T-helper 9 cell (primary cell): ENCODE results near the gene PCNX3.
"Not testable (repeated sequence)": the region's sequence is repeated elsewhere in the genome, so short reads cannot be mapped to it uniquely, and the experiment has no call there.

Experiments used
- DNase-seq: peaks from one replicate; pipeline ENCODE4 v3.0.0-alpha.2; 2020

The PCNX3 gene

GRCh38 chr11:65621460-65621859, 5.9 kb downstream of the PCNX3 start:
- no peak for DNase-seq

DNA sequence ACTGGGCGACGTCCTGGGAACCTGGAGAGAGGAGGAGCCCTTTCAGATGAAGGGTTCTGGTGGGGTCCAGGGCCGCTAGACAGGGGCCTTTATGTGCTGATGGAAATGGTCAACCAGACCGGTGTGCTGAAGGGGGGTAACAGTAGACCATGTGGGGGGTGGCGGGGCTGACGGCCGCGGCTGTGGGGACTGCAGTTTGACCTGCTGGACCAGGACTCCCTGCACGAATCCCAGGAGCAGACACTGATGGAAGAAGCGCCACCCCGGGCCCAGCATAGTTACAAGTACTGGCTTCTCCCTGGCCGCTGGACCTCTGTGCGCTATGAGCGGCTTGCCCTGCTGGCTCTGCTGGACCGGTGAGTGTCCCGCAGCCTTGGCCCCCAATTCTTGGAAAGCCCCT, 6.4 kb downstream of the PCNX3 start:
- DNase-seq = no peak

- no peak for DNase-seq
These were observed 7.6 kb downstream of the PCNX3 start for GRCh38 chr11:65623177-65623576.

- DNase-seq = no peak
These were observed 8.5 kb downstream of the PCNX3 start for GRCh38 chr11:65623852-65624616.

DNA sequence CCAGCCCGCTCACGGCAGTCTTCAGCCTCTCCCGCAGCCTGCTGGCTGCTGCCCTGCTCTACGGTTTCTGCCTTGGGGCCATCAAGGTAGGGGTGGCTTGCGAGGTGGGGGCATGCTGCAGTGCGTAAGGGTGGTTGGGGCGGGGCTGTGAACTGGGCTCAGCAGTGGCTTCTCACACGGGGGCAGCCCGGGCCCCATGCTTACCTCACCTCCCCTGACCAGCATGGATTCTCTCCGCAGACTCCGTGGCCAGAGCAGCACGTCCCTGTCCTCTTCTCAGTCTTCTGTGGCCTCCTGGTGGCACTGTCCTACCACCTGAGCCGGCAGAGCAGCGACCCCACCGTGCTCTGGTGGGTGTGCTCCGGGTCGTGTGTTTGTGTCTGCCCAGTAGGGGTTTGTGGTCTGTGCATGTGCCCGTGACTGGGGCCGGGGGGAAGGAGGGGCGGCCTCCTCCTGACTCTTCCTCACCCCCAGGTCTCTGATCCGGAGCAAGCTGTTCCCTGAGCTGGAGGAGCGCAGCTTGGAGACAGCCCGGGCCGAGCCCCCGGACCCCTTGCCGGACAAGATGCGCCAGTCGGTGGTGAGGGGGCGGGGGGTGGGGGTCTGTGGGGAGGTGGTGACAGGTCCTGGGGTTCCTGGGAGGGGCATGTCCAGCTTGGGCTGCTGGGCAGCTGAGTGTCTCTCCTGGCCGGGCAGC, 9.5 kb downstream of the PCNX3 start:
- no peak for DNase-seq

DNA sequence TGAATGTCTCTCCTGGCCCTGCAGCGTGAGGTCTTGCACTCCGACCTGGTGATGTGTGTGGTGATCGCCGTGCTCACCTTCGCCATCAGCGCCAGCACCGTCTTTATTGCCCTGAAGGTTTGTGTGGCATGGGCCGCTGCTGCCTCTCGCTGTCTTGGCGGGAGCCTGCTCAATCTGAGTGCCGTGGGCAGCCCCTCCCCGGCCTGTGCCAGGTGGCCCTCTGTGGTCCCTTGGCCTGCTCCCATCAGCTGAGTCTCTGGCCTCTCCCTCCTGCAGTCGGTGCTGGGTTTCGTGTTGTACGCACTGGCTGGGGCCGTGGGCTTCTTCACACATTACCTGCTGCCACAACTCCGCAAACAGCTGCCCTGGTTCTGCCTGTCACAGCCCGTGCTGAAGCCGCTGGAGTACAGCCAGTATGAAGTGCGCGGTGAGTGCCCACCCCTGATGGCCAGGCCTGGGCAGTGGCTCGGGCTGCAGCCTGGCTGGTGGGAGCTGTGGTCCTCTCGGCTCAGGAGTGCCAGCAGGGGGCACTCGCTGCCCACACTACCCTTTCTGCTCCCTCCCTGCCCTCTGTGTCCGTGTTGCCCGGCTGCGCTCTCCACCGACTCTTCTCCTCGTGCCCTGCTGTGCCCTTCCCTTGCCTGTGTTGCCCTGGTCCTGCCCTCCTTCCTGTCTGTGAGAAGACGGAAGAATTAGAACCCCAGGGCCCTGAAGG, 10.2 kb downstream of the PCNX3 start:
- DNase-seq = peak; percentile 50

- DNase-seq = no peak
These were observed 11.6 kb downstream of the PCNX3 start for GRCh38 chr11:65627202-65627601.

- DNase-seq = no peak
These were observed 14.0 kb downstream of the PCNX3 start for GRCh38 chr11:65629579-65629978.

- no peak for DNase-seq
These were observed 14.6 kb downstream of the PCNX3 start for GRCh38 chr11:65630215-65630614.

- no peak for DNase-seq
These were observed 18.0 kb downstream of the PCNX3 start for GRCh38 chr11:65633390-65634108.

GRCh38 chr11:65634109-65634436, 18.5 kb downstream of the PCNX3 start:
- no peak for DNase-seq

DNA sequence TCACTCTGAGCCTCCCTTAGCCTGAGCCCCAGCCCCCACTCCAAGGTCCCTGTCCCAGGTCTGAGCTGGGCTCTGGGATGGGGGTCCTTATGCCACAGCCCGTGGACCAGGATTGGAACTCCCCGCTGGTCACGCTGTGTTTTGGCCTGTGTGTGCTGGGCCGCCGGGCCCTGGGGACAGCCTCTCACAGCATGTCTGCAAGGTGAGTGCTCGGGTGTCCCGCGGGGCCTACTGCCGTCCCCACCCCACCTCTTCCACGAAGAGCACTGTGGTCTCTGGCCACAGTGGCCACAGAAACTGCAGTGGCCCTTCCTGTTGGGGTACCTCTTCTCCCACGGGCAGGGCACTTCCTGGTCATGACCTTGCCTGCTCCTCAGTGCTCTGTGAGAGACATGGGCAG, 18.9 kb downstream of the PCNX3 start:
- DNase-seq = no peak

DNA sequence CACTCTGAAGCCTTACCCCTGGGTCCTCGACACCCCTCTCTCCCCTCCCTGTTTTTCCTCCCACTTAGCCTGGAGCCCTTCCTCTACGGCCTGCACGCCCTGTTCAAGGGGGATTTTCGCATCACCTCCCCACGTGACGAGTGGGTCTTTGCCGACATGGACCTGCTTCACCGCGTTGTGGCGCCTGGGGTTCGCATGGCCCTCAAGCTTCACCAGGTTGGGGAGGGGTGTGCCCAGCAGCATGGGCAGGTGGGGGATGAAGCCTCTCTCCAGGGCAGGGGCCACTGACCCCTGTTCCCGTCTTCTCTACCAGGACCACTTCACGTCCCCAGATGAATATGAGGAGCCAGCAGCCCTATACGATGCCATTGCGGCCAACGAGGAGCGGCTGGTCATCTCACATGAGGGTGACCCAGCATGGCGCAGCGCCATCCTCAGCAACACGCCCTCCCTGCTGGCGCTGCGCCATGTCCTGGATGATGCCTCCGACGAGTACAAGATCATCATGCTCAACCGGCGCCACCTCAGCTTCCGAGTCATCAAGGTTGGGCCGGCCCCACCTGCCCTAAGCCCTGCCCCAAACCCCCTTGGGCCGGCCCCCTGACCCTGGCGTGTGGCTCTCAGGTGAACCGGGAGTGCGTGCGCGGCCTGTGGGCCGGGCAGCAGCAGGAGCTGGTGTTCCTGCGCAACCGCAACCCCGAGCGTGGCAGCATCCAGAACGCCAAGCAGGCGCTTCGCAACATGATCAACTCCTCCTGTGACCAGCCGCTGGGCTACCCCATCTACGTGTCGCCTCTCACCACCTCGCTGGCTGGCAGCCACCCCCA, 19.5 kb downstream of the PCNX3 start:
- no peak for DNase-seq

DNA sequence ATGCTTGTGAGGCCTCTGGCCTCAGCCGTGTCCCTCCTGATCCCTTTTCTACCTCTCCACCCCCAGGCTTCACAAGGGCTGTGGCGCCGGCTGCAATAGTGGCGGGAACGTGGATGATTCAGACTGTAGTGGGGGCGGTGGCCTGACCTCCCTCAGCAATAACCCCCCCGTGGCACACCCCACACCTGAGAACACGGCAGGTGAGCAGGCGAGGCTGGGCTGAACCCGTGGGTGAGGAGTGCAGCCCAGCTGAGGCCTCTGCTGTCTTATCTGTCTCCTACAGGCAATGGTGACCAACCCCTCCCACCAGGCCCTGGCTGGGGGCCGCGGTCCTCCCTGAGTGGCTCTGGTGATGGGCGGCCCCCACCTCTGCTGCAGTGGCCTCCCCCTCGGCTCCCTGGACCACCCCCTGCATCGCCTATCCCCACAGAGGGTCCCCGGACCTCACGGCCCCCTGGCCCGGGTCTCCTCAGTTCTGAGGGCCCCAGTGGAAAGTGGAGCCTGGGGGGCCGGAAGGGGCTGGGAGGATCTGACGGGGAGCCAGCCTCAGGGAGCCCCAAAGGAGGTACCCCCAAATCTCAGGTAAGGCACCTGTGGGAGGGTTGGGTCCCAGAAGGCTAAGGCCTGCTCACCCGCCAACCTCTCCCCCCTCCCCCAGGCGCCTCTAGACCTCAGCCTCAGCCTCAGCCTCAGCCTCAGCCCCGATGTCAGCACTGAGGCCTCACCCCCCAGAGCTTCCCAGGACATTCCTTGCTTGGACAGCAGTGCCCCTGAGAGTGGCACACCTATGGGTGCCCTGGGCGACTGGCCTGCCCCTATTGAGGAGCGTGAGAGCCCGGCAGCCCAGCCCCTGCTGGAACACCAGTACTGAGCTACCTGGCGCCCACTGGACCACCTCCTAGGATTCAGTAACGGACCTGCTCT, 20.8 kb downstream of the PCNX3 start:
- no peak for DNase-seq

- no peak for DNase-seq
These were observed 21.5 kb downstream of the PCNX3 start for GRCh38 chr11:65637032-65637557.

DNA sequence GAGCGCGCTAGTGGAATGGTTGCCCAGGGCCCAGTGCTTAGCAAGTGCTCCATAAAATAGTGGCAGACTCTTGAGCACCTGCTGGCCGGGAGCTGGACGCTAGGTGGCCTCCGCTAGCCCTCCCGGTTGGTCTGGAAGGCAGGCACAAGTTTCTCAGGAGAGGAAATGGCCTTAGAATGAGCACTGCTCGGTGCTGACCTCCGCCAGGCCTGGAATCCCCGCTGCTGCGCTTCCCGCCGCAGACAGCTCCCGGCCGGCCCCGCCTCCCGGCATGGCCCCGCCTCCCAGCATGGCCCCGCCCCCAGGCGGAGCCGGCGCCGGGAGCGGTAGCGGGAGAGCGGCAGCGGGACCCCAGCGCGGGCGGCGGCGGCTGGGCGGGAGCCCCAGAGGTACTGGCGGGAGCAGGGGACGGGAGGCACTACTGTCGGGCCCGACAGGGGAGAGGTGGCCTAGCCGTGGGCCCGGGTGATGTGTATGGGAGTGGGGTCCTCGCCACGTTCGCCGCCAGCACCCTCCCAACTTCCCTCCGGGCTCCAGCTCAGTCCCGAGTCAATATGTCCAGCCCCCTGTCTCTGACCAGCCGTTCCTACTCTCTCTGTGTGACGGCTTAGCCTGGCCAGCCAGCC, 22.3 kb downstream of the PCNX3 start, which contains the start of gene SIPA1:
Gene SIPA1 (plus strand): TSS at position 308 of the 626 bp plus-strand sequence. CDS start 2,821 bp downstream, outside the sequence.
- DNase-seq = peak; percentile 71

DNA sequence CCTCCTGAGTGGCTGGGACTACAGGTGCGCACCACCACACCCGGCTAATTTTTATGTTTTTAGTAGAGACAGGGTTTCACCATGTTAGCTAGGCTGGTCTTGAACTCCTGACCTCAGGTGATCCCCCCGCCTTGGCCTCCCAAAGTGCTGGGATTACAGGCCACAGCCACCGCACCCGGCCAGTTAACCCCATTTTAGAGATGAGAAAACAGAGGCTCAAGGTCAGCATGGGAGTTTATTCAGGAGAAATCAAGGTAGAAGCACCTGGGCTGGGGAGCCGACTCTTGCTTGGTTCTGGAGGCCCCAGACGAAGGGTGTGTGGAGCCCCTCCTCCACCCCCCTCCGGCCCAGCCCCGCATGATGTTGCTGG, 23.6 kb downstream of the PCNX3 start:
- not testable (repeated sequence) for DNase-seq

DNA sequence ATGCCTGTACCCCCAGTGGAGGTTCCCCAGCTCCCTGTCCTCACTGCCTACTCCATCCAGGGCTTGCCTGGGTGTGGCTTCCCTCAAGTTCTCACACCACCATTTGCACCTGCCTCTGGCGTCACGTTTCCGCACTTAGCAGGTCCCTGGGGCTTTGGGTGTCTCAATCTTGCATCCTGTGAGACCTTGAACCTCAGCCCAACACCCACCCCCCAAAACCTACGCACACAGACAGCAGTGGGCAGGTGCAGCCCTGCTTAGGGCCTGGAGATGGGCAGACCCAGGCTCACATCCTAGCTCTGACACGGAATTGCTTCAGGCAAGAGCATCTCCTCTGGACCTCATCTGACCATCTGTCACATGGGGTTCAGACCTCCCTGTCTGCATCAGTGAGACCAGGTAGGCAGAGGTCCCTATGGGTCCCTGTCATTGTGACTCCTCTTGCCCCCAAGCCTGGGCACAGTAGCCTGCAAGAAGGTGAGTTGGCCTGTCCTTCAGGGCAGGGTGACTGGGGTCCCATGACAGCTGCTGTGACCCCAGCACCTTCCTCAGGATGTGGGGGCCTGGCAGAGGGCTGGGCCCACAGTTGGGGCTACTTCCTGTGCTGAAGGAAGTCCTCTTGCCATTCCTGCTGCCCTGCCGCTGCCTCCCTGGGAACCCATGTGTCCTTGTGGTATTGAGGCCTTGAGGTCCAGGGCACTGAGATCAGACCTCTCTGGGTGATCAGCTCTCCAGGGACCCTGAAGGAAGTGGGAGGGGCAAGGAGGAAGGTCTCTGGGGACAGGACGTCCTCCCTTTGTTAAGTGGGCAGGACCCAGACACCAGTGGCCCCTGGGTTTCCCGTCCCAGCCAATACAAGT, 24.3 kb downstream of the PCNX3 start:
- DNase-seq = peak; percentile 72
